ENCODE measurements around the gene PCYT2.

PCYT2 gene

GRCh38 chr17:81912441-81913309, 1.5 kb upstream of the PCYT2 start:
- no peak for DNase-seq (ENCODE audit: low read depth)

- DNase-seq (ENCODE audit: low read depth), result no peak
Measured at GRCh38 chr17:81911969-81912368, 770 bp upstream of the PCYT2 start.

DNA sequence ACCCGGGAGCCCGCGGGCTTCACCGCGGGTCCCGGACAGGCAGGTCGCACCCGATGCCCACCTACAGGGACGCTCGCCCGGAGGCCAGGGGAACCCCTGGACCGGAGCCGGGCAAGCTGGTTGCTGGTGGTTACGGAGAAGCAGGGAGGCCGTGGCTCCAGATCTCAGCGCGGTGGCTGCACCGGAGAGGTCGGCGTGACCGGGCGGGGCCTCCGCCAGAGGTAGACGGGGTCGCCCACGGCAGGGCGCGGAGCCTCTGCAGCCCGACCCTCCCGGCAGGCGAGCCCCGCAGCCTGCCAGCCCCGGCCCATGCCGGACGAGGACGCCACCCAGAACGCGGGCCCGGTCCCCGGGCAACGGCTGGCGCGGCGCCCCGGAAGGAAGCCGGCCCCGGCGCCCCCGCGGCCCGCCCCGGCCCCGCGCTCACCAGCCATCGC, 341 bp downstream of the PCYT2 start:
- no peak for DNase-seq (ENCODE audit: low read depth)

DNA sequence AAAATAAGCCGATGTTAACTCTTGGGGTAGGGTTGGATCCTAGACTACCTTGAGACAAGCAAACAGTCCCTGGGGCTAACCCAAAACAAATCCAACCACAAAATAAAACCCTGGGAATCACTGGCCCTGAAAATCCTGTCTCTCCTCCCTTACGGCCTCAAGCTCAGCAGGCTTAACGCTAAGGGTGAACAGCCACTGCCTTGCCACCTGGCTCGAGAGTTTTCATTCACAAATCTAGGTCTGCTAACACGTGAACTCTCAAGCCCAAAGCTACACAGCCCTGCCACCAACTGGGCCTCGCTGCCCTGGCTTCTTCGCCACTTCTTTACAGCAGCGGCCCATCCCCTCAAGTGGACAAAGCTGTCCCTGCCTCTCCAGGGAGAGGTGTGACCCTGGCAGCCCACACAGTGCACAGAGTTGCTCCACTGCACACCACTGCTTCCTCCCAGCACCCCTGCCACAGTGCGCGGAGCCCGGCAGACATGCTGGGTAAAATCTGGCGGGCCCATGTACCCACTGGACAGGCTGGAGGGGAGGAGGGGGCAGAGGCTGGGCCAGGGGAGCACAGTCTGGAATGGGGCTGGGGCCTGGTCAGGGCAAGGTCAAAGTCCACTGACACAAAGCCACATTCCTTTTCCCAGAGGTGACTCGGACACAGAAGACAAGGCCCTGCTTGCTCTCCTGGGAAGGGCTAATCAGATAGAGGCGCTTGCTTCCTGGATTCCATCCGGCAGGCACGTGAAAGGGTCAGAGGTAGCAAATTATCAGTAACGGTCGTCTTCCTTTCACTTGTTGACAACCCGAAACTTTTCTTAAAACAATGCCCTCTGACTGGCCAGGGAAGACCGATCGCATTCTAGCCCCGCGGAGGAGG, 996 bp downstream of the PCYT2 start:
- DNase-seq (ENCODE audit: low read depth), result no peak

GRCh38 chr17:81909231-81909630, 2.0 kb downstream of the PCYT2 start:
- DNase-seq (ENCODE audit: low read depth), result no peak

DNA sequence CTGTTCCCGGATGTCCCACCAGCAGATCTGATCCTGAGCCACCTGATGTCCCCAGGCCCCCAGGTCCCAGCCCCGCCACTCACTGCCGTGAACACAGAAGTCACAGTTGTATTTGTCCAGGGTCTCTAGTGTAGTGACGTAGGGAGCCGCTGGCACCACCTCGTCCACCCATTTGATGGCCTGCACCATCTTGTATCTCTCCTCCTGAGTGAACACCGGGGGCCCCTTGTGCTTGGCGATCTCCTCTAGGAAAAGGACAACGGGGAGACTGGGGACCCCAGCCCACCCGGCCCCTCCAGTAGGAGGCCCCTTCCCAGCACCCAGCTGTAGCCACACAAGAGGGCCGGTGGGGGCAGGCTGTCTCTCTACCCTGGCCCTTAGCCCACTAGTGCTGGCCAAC, 2.4 kb downstream of the PCYT2 start:
- DNase-seq (ENCODE audit: low read depth), result no peak

- DNase-seq (ENCODE audit: low read depth), result no peak
Measured at GRCh38 chr17:81907219-81908145, 3.7 kb downstream of the PCYT2 start.

- DNase-seq (ENCODE audit: low read depth), result no peak
Measured at GRCh38 chr17:81906476-81907218, 4.6 kb downstream of the PCYT2 start.

GRCh38 chr17:81905993-81906392, 5.2 kb downstream of the PCYT2 start:
- no peak for DNase-seq (ENCODE audit: low read depth)

GRCh38 chr17:81905424-81905875, 5.7 kb downstream of the PCYT2 start:
- DNase-seq (ENCODE audit: low read depth), result no peak

DNA sequence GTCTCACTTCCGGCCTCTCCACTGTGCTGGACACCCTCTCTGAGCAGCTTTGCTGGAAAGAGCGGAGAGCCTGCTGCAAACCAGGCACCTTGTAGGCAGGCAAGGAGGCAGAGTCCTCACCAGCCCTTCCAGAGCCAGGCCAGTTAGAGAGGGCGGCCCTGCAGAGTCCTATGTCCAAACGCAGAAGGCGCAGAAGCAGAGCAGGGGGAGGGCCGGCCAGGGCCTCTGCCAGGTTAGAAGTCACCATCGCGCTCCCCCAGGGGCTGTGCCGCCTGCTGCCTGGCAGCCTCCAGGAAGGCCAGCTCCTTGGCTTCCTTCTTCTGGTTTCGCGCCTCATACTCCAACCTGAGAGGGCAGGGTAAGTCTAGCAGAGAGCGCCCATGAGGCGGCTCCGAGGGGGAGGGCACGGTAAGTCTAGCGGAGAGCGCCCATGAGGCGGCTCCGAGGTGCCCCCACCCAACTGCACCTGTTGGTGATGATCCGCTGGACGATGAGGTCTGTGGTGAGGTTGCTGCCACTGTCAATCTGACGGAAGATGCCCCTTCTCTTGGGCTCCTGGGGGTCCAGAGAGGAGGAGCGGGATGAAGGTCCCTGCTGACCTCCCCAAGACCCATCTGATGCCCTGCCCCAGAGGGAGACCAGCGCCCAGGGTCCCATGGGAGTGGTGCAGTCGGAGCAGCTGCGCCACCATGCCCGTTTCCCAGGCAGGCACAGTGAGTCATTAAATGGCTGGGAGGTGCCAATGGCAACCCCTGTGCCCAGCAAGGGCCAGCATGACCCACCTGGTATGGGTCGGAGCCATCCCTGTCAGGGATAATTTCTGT, 6.4 kb downstream of the PCYT2 start:
- no peak for DNase-seq (ENCODE audit: low read depth)

DNA sequence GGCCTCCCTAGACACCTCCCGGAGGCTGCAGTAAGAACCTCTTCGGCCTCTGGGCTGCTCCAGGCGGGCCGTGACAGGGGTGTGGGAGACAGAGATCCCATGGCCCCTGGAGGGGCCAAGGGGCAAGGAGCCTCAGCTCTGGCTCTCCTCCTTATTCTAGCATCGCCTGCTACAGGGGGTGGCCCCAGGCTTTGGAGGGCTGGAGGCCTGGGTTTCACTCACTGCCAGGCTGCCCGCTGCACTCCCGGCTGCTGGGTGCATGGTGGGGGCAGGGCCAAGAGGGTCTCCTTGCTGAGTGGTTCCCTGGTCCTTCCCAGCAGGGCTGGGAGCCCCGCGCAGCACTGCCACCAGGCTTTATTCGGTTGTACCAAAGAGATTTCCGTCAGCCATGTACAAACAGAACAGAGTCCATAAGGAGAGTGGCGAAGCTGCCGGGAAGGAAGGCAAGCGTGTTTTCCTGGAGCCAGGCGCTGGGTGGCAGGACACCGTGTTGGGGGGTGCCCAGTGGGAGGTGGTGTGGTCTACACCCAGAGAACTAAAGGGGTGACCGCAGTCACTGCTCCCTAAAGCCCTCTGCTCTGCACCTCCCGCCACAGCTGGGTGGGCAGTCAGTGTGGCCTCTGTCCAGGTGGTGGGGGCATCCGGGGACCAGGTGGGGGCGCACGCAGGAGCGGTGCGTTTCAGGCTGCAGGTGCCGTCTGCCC, 7.2 kb downstream of the PCYT2 start:
- DNase-seq (ENCODE audit: low read depth), result no peak

- no peak for DNase-seq (ENCODE audit: low read depth)
Measured at GRCh38 chr17:81903415-81903831, 7.8 kb downstream of the PCYT2 start.

DNA sequence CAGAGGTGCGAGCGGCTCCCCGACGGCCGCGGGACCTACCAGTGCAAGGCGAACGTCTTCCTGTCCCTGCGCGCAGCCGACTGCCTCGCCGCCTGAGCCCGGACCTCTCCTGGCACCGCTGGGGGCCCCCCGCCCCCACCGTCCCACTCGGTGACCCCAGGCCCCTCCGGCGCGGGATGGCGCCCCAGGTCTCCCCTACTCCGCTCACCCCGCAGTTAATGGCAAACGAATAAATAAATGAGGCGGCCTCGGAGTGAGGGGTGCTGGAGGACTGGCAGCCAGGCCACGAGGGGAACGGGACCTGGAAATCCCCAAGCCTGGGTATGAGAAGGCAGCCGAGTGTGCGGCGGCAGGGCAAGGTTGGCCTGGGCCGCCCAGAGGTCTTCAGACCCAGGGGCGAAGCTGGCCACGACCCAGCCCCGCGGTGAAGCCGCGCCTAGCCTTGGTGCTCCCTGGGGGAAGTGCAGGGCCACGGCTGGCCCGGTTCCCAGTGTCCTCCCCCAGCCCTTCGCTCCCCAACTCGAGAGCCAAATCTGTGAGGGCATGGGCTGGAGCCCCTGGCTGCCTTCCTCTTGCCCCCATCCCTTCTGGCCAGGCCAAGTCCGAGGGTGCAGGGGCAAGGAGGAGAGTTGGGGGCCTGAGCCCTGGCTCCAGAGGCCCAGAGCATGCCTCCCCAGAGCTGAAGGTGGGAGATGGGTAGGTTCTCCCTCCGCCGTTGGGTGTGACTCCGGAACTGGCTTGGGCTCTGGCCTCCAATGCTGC, 8.4 kb downstream of the PCYT2 start:
- no peak for DNase-seq (ENCODE audit: low read depth)

- no peak for DNase-seq (ENCODE audit: low read depth)
Measured at GRCh38 chr17:81902023-81902652, 9.1 kb downstream of the PCYT2 start, which contains the start of gene NPB. TSS of gene NPB (plus strand) at chr17:81902238. CDS start at chr17:81902278, 40 bp downstream.

- no peak for DNase-seq (ENCODE audit: low read depth)
Measured at GRCh38 chr17:81901167-81902022, 9.8 kb downstream of the PCYT2 start.

DNA sequence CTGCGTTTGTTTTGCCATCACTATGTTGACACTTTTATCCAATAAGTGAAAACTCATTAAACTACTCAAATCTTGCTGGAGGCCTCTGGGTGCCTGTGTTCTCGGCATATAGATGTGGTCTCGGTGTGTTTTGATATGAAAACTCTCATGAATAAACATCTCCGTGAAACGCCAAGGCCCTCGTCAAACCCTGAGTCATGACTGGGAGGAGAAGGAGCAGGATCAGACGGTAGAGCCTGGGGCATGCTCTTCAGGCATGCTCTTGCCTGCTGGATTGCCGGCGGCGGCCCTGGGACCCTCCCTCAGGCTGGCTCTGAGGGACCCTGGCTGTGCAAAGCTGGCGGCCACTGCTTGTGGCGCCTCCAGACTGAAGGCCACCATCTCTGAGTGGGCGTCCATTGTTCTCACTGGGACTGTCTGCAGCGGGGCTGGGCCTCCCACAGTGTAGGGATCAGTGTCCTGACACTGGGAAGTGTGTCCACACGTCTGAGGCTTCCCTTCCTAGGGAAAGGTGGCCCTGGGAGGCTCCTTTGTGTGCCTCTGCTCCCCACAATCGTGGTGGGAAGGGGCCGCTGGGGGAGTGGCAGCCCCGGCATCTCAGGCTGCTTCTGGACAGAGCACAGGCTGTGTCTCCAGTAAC, 10.9 kb downstream of the PCYT2 start:
- no peak for DNase-seq (ENCODE audit: low read depth)

All from activated T-cell treated with anti-CD3 and anti-CD28 coated beads for 48 hours (primary cell).